WI38 (cell line): ENCODE data around the gene ZNF625.

Experiments used
- H3K4me3 ChIP-seq: 2 replicates; pipeline ENCODE4 v1.5.1; 2011; ENCODE audit warnings: low read depth, mild to moderate bottlenecking, control low read depth, low read length
- CTCF ChIP-seq: IDR thresholded peaks from 2 replicates; pipeline ENCODE4 v1.5.1; 2012; ENCODE audit warnings: low read depth, mild to moderate bottlenecking, control low read depth, low read length

ZNF625 gene

GRCh38 chr19:12156223-12157058, at the start of gene ZNF625:
TSS of gene ZNF625 (minus strand) at chr19:12156734. CDS start at chr19:12156558, 176 bp downstream.
- H3K4me3 ChIP-seq, result peak within 1 kb of the TSS; percentile 89
- no peak for TF ChIP-seq CTCF

- H3K4me3 ChIP-seq, result no peak overlapping the region
- no peak for TF ChIP-seq CTCF
Measured at GRCh38 chr19:12205296-12205695, 48.8 kb upstream of the ZNF625 start.

GRCh38 chr19:12202250-12202649, 45.7 kb upstream of the ZNF625 start:
- H3K4me3 ChIP-seq, result no peak overlapping the region
- TF ChIP-seq CTCF, result no peak

GRCh38 chr19:12199757-12200419, 43.4 kb upstream of the ZNF625 start:
- H3K4me3 ChIP-seq, result no peak overlapping the region
- TF ChIP-seq CTCF, result no peak

GRCh38 chr19:12198136-12198535, 41.6 kb upstream of the ZNF625 start:
- TF ChIP-seq CTCF, result no peak
- H3K4me3 ChIP-seq, result no peak overlapping the region

- no peak for TF ChIP-seq CTCF
- H3K4me3 ChIP-seq, result no peak overlapping the region
Measured at GRCh38 chr19:12194827-12195731, 38.5 kb upstream of the ZNF625 start.

- no peak overlapping the region for H3K4me3 ChIP-seq
- no peak for TF ChIP-seq CTCF
Measured at GRCh38 chr19:12187625-12188024, 31.1 kb upstream of the ZNF625 start.
